GM23338 (cell line): ENCODE results near the gene HSPA12A. TPM values are rescaled to one million over a fixed set of nuclear protein-coding genes. Genes with fewer than 3 reads are reported as not detected.

Experiments used
- ATAC-seq: fragments of 200-7000 bp; cut with Tn5 transposase; 3 replicates; pipeline ENCODE4 v1.9.1; 2020
- DNase-seq: peaks from one replicate; pipeline ENCODE4 v3.0.0-alpha.2; 2015; ENCODE audit warnings: low spot score
- H2AFZ ChIP-seq: fragments of 200-600 bp; sonication (generic); 2 replicates; pipeline ENCODE4 v1.8.0; 2016; ENCODE audit warnings: antibody characterized with exemption, mild to moderate bottlenecking, moderate library complexity
- H3F3A ChIP-seq: fragments of 200-600 bp; sonication (generic); replicated peaks from 2 replicates; pipeline ENCODE4 v1.8.0; 2017; ENCODE audit warnings: antibody characterized with exemption, mixed run types, low read depth
- H3K27ac ChIP-seq: fragments of 200-600 bp; sonication (generic); 2 replicates; pipeline ENCODE4 v1.6.1; 2016; ENCODE audit warnings: low read depth
- H3K27me3 ChIP-seq: fragments of 200-600 bp; sonication (generic); 2 replicates; pipeline ENCODE4 v1.8.0; 2016; ENCODE audit warnings: mild to moderate bottlenecking, mixed run types, moderate library complexity; ENCODE audit not compliant: insufficient read depth
- H3K36me3 ChIP-seq: fragments of 200-600 bp; sonication (generic); 2 replicates; pipeline ENCODE4 v1.8.0; 2016; ENCODE audit warnings: mild to moderate bottlenecking; ENCODE audit not compliant: insufficient read depth
- H3K4me1 ChIP-seq: fragments of 200-600 bp; sonication (generic); 2 replicates; pipeline ENCODE4 v1.8.0; 2016; ENCODE audit warnings: mild to moderate bottlenecking, moderate library complexity; ENCODE audit not compliant: insufficient read depth
- H3K4me2 ChIP-seq: fragments of 200-600 bp; sonication (generic); 2 replicates; pipeline ENCODE4 v1.7.1; 2017; ENCODE audit warnings: mixed run types
- H3K4me3 ChIP-seq: fragments of 200-600 bp; sonication (generic); 2 replicates; pipeline ENCODE4 v1.6.1; 2016; ENCODE audit warnings: mixed run types
- H3K79me2 ChIP-seq: fragments of 200-600 bp; sonication (generic); replicated peaks from 2 replicates; pipeline ENCODE4 v1.8.0; 2017; ENCODE audit warnings: mild to moderate bottlenecking; ENCODE audit not compliant: insufficient read depth
- H3K9me2 ChIP-seq: fragments of 200-600 bp; sonication (generic); 2 replicates; pipeline ENCODE4 v1.8.0; 2017; ENCODE audit not compliant: insufficient read depth
- H4K20me1 ChIP-seq: fragments of 200-600 bp; sonication (generic); replicated peaks from 2 replicates; pipeline ENCODE4 v1.8.0; 2017; ENCODE audit warnings: mild to moderate bottlenecking; ENCODE audit not compliant: insufficient read depth
- H3K27ac Mint-ChIP-seq: 2 replicates; pipeline ENCODE4 v1.8.0; 2020; ENCODE audit warnings: inconsistent platforms, mild to moderate bottlenecking, moderate library complexity, mixed read lengths
- H3K27me3 Mint-ChIP-seq: 3 replicates; pipeline ENCODE4 v1.8.0; 2022; ENCODE audit warnings: low read depth, mild to moderate bottlenecking, moderate library complexity, mixed read lengths, inconsistent platforms; ENCODE audit not compliant: insufficient read depth, poor library complexity
- H3K36me3 Mint-ChIP-seq: 3 replicates; pipeline ENCODE4 v1.8.0; 2021; ENCODE audit warnings: low read depth, mild to moderate bottlenecking, inconsistent platforms, moderate library complexity, mixed read lengths
- H3K4me1 Mint-ChIP-seq: 3 replicates; pipeline ENCODE4 v1.8.0; 2020; ENCODE audit warnings: mild to moderate bottlenecking, inconsistent platforms, mixed read lengths
- H3K4me3 Mint-ChIP-seq: 3 replicates; pipeline ENCODE4 v1.8.0; 2021; ENCODE audit warnings: moderate library complexity, mild to moderate bottlenecking, inconsistent platforms, mixed read lengths
- H3K9me3 Mint-ChIP-seq: 3 replicates; pipeline ENCODE4 v1.8.0; 2020; ENCODE audit warnings: moderate library complexity, mild to moderate bottlenecking, inconsistent platforms, mixed read lengths
- EZH2 ChIP-seq: fragments of 200-600 bp; sonication (generic); IDR thresholded peaks from one replicate; pipeline ENCODE4 v1.8.0; 2017; ENCODE audit warnings: antibody characterized with exemption, mild to moderate bottlenecking, low read depth; ENCODE audit not compliant: unreplicated experiment
- NANOG ChIP-seq: IDR thresholded peaks from 2 replicates; pipeline ENCODE4 v1.6.1; 2016; ENCODE audit warnings: antibody characterized with exemption, borderline replicate concordance
- POLR2AphosphoS5 ChIP-seq: IDR thresholded peaks from 2 replicates; pipeline ENCODE4 v1.6.1; 2016; ENCODE audit warnings: antibody characterized with exemption, low read depth
- REST ChIP-seq: IDR thresholded peaks from one replicate; pipeline ENCODE4 v1.6.1; 2018; ENCODE audit warnings: antibody characterized with exemption; ENCODE audit not compliant: unreplicated experiment
- ZNF114 ChIP-seq: fragments of 250-450 bp; sonication (Bioruptor Pico); IDR thresholded peaks from 2 replicates; pipeline ENCODE4 v1.5.0; 2020; ENCODE audit warnings: mild to moderate bottlenecking, moderate library complexity
- ZNF462 ChIP-seq: fragments of 250-450 bp; sonication (Bioruptor Pico); IDR thresholded peaks from 2 replicates; pipeline ENCODE4 v1.5.0; 2020; ENCODE audit warnings: mild to moderate bottlenecking, moderate library complexity
- polyA plus RNA-seq: library from polyadenylated mRNA; unstranded; fragments of >200 nt; fragmentation: Nextera tagmentation; extraction: Ambion mirVana; gene quantifications from 2 replicates; pipeline ENCODE4 v1.2.1, GENCODE V29; 2016
- total RNA-seq: library from RNA; depleted of rRNA; stranded (reverse); fragments of >200 nt; shearing (Covaris generic); gene quantifications from 2 replicates; pipeline ENCODE4 v1.2.3, GENCODE V29; 2014

HSPA12A gene
- total and polyA plus RNA-seq, 2 experiments from 2014 or later = 4.4 to 6.3 TPM

GRCh38 chr10:116748041-116748440 is 5.7 kb upstream of the HSPA12A start:
- no peak overlapping the region for H3K27ac Mint-ChIP-seq

More at GRCh38 chr10:116748041-116748440, 5.7 kb upstream of the HSPA12A start:
- Histone ChIP-seq H3F3A (no peaks in the 10 kb centered on the region), H3K27me3 (peaks cover 23% of the 10 kb centered on the region), H3K4me1 (no peaks in the 10 kb centered on the region), H4K20me1 (no peaks in the 10 kb centered on the region; the same call in 1 of the 2 replicates), H3K36me3 (no peaks in the 10 kb centered on the region), H3K4me3 (no peak overlapping the region), H3K4me2 (no peak overlapping the region), H3K27ac (no peak overlapping the region), H3K9me2 (no peaks in the 10 kb centered on the region), H2AFZ (no peak overlapping the region), H3K79me2 (no peaks in the 10 kb centered on the region)
- DNase-seq = no peak
- no peak for ATAC-seq
- H3K4me3 Mint-ChIP-seq = no peak overlapping the region
- H3K4me1 Mint-ChIP-seq = peaks cover 4% of the 10 kb centered on the region; the same call in 1 of the 3 replicates
- no peaks in the 10 kb centered on the region for H3K36me3 Mint-ChIP-seq
- TF ChIP-seq ZNF114 (CRISPR knock-in tag) (no peak), POLR2AphosphoS5 (no peak), NANOG (no peak), REST (no peak), EZH2 (no peak), ZNF462 (CRISPR knock-in tag) (no peak)
- peaks cover 31% of the 10 kb centered on the region for H3K27me3 Mint-ChIP-seq
- H3K9me3 Mint-ChIP-seq = peaks cover 3% of the 10 kb centered on the region; the same call in 1 of the 3 replicates
